HCT116 (cell line): ENCODE measurements around the gene C9orf78. TPM values are rescaled to one million over a fixed set of nuclear protein-coding genes. Genes with fewer than 3 reads are reported as not detected.

Experiments
- ATAC-seq: fragments of 200-7000 bp; cut with Tn5 transposase; 2 replicates; pipeline ENCODE4 v1.9.1; 2020; ENCODE audit warnings: mild to moderate bottlenecking, moderate library complexity
- BruUV-seq: library from RNA; stranded (reverse); fragments of 400-500 nt; replicated peaks from 2 replicates; lab custom pipeline; 2021; lab: Mats Ljungman, UMichigan
- CTCF ChIA-PET: fragments of 300-600 bp; sonication (Branson Sonifier 250); formaldehyde crosslinking; loops from one replicate; lab custom pipeline; 2021; ENCODE audit warnings: antibody characterized with exemption; lab: Charles Lee
- POLR2A ChIA-PET: fragments of 300-600, 350-600 bp; sonication (Branson Sonifier 250); formaldehyde crosslinking; loops from one replicate; lab custom pipeline; 2021; ENCODE audit warnings: antibody characterized with exemption; lab: Charles Lee
- RAD21 ChIA-PET, 2 experiments: fragments of 300-600 bp; sonication (Branson Sonifier 250); formaldehyde crosslinking; loops; one replicate each; lab custom pipeline; 2023; ENCODE audit warnings: low total read pairs in 2 of 2; ENCODE audit not compliant: uncharacterized antibody in 2 of 2, unreplicated experiment in 2 of 2, low non-redundant PET in 1 of 2; lab: Charles Lee
- DNase-seq: peaks from one replicate; pipeline ENCODE4 v3.0.0-alpha.2; 2010; ENCODE audit warnings: low read depth, low spot score
- H2AFZ ChIP-seq: fragments of 200-600 bp; shearing (Covaris generic), sonication (generic); 2 replicates; pipeline ENCODE4 v1.6.1; 2017; ENCODE audit warnings: low read depth, mixed run types, mixed read lengths, antibody characterized with exemption, low read length; ENCODE audit not compliant: poor library complexity, severe bottlenecking
- H3K27ac ChIP-seq: 2 replicates; pipeline ENCODE4 v1.5.1; 2012; ENCODE audit warnings: low read depth, low read length
- H3K27me3 ChIP-seq: fragments of 200-600 bp; sonication (generic); 2 replicates; pipeline ENCODE4 v1.6.1; 2016; ENCODE audit warnings: mixed run types, low read length, mixed read lengths; ENCODE audit not compliant: insufficient read depth
- H3K36me3 ChIP-seq, 2 experiments: fragments of 200-500 bp in 1 of 2; fragments of 200-600 bp in 1 of 2; sonication (Bioruptor generic) in 1 of 2; sonication (generic) in 1 of 2; 2 replicates each; pipeline versions ENCODE4 v1.5.1 to v1.6.1; 2014 to 2016; ENCODE audit warnings: low read length in 2 of 2, inconsistent platforms in 1 of 2, mixed read lengths in 1 of 2, mixed run types in 1 of 2; ENCODE audit not compliant: insufficient read depth in 2 of 2, control insufficient read depth in 1 of 2
- H3K4me1 ChIP-seq, 2 experiments: fragments of 200-600 bp in 1 of 2; sonication (generic) in 1 of 2; 2 replicates each; pipeline versions ENCODE4 v1.5.1 to v1.6.1; 2012 to 2017; ENCODE audit warnings: low read length in 2 of 2, inconsistent platforms in 1 of 2, mild to moderate bottlenecking in 1 of 2, mixed read lengths in 1 of 2, mixed run types in 1 of 2, moderate library complexity in 1 of 2; ENCODE audit not compliant: insufficient read depth in 2 of 2, control insufficient read depth in 1 of 2
- H3K4me2 ChIP-seq: fragments of 200-600 bp; sonication (generic); 2 replicates; pipeline ENCODE4 v1.6.1; 2017; ENCODE audit warnings: mixed run types, low read length, mixed read lengths
- H3K4me3 ChIP-seq, 2 experiments: fragments of 200-600 bp in 1 of 2; sonication (generic) in 1 of 2; replicated peaks in 1 of 2; 2 replicates each; pipeline ENCODE4 v1.5.1; 2011 to 2016; ENCODE audit warnings: low read length in 2 of 2, control low read depth in 1 of 2, low read depth in 1 of 2, mild to moderate bottlenecking in 1 of 2, mixed read lengths in 1 of 2, mixed run types in 1 of 2
- H3K79me2 ChIP-seq: fragments of 200-600 bp; sonication (generic); 2 replicates; pipeline ENCODE4 v1.6.1; 2017; ENCODE audit warnings: mild to moderate bottlenecking, mixed run types, low read length, moderate library complexity, mixed read lengths; ENCODE audit not compliant: insufficient read depth
- H3K9ac ChIP-seq: fragments of 200-600 bp; sonication (generic); 2 replicates; pipeline ENCODE4 v1.6.1; 2016; ENCODE audit warnings: low read length, mixed read lengths
- H3K9me2 ChIP-seq: fragments of 200-600 bp; sonication (generic), shearing (Covaris generic); 2 replicates; pipeline ENCODE4 v1.6.1; 2017; ENCODE audit warnings: mixed run types, mild to moderate bottlenecking, moderate library complexity; ENCODE audit not compliant: insufficient read depth
- H3K9me3 ChIP-seq, 2 experiments: fragments of 200-500 bp in 1 of 2; fragments of 200-600 bp in 1 of 2; sonication (Bioruptor generic) in 1 of 2; sonication (generic) in 1 of 2; 2 replicates each; pipeline ENCODE4 v1.6.1; 2014 to 2017; ENCODE audit warnings: low read length in 2 of 2, mixed read lengths in 2 of 2, inconsistent platforms in 1 of 2, low read depth in 1 of 2, mild to moderate bottlenecking in 1 of 2, mixed run types in 1 of 2, moderate library complexity in 1 of 2; ENCODE audit not compliant: control insufficient read depth in 1 of 2, insufficient read depth in 1 of 2
- H4K20me1 ChIP-seq: fragments of 200-600 bp; sonication (generic), shearing (Covaris generic); 2 replicates; pipeline ENCODE4 v1.6.1; 2017; ENCODE audit warnings: mixed run types, mild to moderate bottlenecking, moderate library complexity; ENCODE audit not compliant: insufficient read depth
- ATF3 ChIP-seq: IDR thresholded peaks from 2 replicates; pipeline ENCODE4 v1.6.1; 2012
- CEBPB ChIP-seq: IDR thresholded peaks from 2 replicates; pipeline ENCODE4 v1.6.1; 2012; ENCODE audit warnings: low read depth
- EGR1 ChIP-seq: IDR thresholded peaks from 2 replicates; pipeline ENCODE4 v1.6.1; 2012; ENCODE audit warnings: low read depth
- ELF1 ChIP-seq: IDR thresholded peaks from 2 replicates; pipeline ENCODE4 v1.6.1; 2012; ENCODE audit warnings: low read depth, borderline replicate concordance
- EZH2phosphoT487 ChIP-seq: fragments of 200-600 bp; IDR thresholded peaks from 2 replicates; pipeline ENCODE4 v1.6.1; 2018; ENCODE audit warnings: antibody characterized with exemption, borderline replicate concordance
- FOSL1 ChIP-seq: IDR thresholded peaks from 2 replicates; pipeline ENCODE4 v1.6.1; 2012; ENCODE audit warnings: low read depth
- MAX ChIP-seq: IDR thresholded peaks from 2 replicates; pipeline ENCODE4 v1.6.1; 2012
- POLR2AphosphoS5 ChIP-seq: IDR thresholded peaks from 2 replicates; pipeline ENCODE4 v1.6.1; 2011; ENCODE audit warnings: mild to moderate bottlenecking, low read depth, low read length, moderate library complexity
- REST ChIP-seq: IDR thresholded peaks from 2 replicates; pipeline ENCODE4 v1.6.1; 2012; ENCODE audit warnings: low read depth
- SP1 ChIP-seq: IDR thresholded peaks from 2 replicates; pipeline ENCODE4 v1.6.1; 2012; ENCODE audit warnings: low read depth
- SRF ChIP-seq: IDR thresholded peaks from 2 replicates; pipeline ENCODE4 v1.6.1; 2012; ENCODE audit warnings: low read depth
- ZFX ChIP-seq: fragments of 450-650 bp; IDR thresholded peaks from 2 replicates; pipeline ENCODE4 v1.6.1; 2017
- ZNF274 ChIP-seq: fragments of 200-500 bp; sonication (Bioruptor generic); IDR thresholded peaks from 2 replicates; pipeline ENCODE4 v1.6.1; 2014; ENCODE audit warnings: mild to moderate bottlenecking, low read depth, low read length, inconsistent platforms
- intact Hi-C: fragments of 100-400 bp; cut with micrococcal nuclease; formaldehyde crosslinking; loops from 2 replicates; pipeline ENCODE4 v1.10.0; 2022
- total RNA-seq: library from RNA; stranded (reverse); gene quantifications from one replicate; pipeline ENCODE4 v1.2.1, GENCODE V29; 2021; ENCODE audit not compliant: unreplicated experiment

C9orf78 gene
- total RNA-seq, 1 experiment from 2014 or later: 41.4 TPM

- no peak overlapping the region for H3K4me3 ChIP-seq
- no peaks in the 10 kb centered on the region for H3K4me1 ChIP-seq
- H3K9me3 ChIP-seq: no peaks in the 10 kb centered on the region
- BruUV-seq: no TSS peak
- H2AFZ ChIP-seq: no peak overlapping the region
- DNase-seq (no peak), ATAC-seq (no peak)
- no peaks in the 10 kb centered on the region for H3K27me3 ChIP-seq
- no peaks in the 10 kb centered on the region for H3K36me3 ChIP-seq
- H3K27ac ChIP-seq: no peak overlapping the region
- ChIA-PET POLR2A (no interaction called here), CTCF (no interaction called here), RAD21 (no interaction called here)
- no peaks in the 10 kb centered on the region for H3K79me2 ChIP-seq
- H3K4me2 ChIP-seq: no peak overlapping the region
- intact Hi-C loops: no loop called here
- H3K9me2 ChIP-seq: no peaks in the 10 kb centered on the region
- H4K20me1 ChIP-seq: no peaks in the 10 kb centered on the region
- H3K9ac ChIP-seq: no peak overlapping the region
- TF ChIP-seq CEBPB (no peak), SP1 (no peak), REST (no peak), MAX (no peak), ATF3 (no peak)
Measured at GRCh38 chr9:129878291-129878690, 43.2 kb upstream of the C9orf78 start.

- no peak for ATAC-seq
- RAD21 ChIA-PET: no interaction called here
- H3K9ac ChIP-seq: no peak overlapping the region
- intact Hi-C loops: no loop called here
- no TSS peak for BruUV-seq
- no peaks in the 10 kb centered on the region for H3K36me3 ChIP-seq
- H4K20me1 ChIP-seq: no peaks in the 10 kb centered on the region
- no peaks in the 10 kb centered on the region for H3K79me2 ChIP-seq
- H3K4me1 ChIP-seq: no peaks in the 10 kb centered on the region
- DNase-seq: no peak
- no peak overlapping the region for H3K4me2 ChIP-seq
- POLR2A ChIA-PET: no interaction called here
- no peaks in the 10 kb centered on the region for H3K9me3 ChIP-seq
- no peak overlapping the region for H3K4me3 ChIP-seq
- no peaks in the 10 kb centered on the region for H3K9me2 ChIP-seq
- no peak overlapping the region for H2AFZ ChIP-seq
- CTCF ChIA-PET: no interaction called here
- no peak overlapping the region for H3K27ac ChIP-seq
- TF ChIP-seq ZNF274: no peak
- TF ChIP-seq ZFX: no peak
- TF ChIP-seq POLR2AphosphoS5: no peak
- TF ChIP-seq SRF: no peak
- no peak for TF ChIP-seq SP1
- TF ChIP-seq REST: no peak
- no peak for TF ChIP-seq FOSL1
- no peak for TF ChIP-seq CEBPB
- TF ChIP-seq ELF1: no peak
- TF ChIP-seq ATF3: no peak
- TF ChIP-seq EGR1: no peak
- TF ChIP-seq EZH2phosphoT487: no peak
- H3K27me3 ChIP-seq: no peaks in the 10 kb centered on the region
Measured at GRCh38 chr9:129876815-129877214, 41.7 kb upstream of the C9orf78 start.
